Measurements from ENCODE around the gene EVL.

The EVL gene

DNA sequence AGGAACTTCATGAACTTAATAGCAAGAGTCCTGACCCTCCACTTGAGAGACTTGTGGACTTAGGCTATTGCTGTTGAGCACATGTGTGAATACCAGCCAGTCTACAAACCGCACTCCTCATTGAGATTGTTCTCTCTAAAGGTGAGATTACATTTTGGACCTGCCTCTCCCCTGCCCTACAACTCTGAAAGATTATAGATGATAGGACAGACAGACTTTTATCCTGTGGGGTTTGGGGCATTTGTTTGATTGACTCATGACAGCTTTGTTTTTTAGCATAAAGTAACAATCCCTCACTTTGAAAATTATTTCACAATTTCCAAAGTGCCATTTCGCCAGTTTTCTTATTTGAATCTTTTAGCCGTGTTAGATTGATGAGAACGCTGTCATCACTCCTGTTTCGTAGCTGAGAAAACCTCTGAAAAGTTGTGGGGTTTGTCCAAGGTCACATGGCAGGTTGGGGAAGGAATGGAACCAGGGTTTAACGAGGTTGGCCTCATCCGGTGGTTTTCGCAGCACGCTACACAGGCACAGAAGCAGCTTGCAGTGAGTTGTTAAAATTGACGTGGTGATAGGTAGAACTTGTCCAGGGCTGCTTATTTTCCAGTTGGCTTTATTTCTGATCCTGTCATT lies 836 bp downstream of the EVL start:
- DNase-seq = no peak

DNA sequence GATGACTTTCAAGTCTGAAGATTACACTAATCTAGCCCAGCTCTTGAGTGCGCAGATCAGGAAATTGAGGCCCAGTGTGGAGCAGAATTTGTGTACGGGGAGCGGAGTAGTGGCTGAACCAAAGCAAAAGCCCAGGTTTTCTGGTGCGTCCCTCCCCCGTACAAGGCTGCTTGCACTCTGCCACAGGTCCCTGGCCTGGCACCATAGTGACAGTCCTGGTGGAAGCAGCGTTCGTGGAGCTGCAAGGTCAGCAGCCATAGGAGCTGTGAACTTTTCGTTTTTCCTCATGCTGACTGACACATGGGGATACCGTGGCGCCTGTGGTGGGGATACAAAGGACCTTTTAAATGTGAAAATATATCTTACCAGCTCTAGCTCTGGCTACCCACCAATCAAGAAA lies 1.7 kb downstream of the EVL start:
- no peak for DNase-seq

DNA sequence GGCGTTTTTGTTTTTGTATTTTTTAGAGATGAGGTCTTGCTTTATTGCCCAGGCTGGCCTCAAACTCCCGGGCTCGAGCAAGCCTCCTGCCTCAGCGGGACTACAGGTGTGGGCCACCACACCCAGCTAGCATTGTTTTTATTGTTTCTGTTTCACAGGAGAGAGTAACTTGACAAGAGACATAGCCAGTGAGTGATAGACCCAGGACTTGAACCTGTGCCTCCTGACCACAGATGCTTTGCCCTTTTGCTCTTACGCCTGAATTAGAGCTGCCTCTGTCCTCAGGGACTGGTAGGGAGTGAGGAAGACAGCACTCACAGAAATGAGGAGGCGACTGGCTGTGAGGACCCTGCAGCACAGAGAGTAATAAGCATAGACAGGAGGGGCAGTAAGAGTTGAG lies 2.3 kb downstream of the EVL start:
- DNase-seq = no peak

DNA sequence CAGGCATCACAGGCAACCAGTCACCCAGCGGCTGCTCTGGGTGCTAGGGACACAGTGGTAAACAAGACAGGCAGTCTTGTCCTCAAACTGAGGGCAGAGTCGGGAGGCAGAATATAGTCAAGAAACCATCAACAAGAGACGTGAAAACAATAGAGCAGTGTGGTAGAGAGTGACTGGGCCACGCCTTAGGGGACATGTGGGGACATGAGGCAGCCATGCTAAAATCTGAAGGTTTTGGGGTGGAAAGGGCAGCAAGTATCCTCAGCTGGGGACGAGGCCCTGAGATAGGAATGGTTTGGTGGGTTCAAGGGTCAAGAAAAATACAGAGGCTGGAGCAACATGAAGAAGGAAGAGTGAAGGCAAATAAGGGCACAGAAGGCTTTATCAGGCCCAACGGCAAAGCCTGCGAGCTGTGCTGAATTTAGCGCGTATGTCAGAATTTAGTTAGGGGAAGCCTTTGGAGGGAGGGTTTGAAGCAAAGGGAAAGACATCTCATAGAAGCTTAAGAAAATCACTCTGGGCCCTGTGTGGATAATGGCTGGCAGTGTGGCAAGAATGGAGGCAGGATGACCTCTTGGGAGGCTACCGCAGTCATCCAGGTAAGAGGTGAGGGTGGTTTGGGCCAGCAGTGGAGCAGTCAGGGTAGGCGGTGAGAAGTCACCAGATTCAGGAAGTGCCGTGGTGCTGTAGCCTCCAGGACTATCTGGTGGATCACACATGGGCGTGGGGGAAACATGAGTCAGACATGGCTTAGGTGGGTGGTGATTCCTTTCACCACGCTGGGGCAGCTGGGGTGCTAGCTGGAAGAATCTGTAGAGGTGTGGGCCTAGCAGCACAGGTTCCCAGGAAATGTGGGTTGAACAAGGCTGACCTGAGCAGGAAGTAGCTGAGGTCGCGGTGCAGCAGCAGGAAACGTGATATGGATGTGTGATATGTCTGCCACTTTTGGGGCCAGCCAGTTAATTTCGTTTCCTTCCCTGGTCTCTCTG lies 3.0 kb downstream of the EVL start:
- DNase-seq = peak in 21 of 56 donors; percentile 13 to 59 (median 34)

DNA sequence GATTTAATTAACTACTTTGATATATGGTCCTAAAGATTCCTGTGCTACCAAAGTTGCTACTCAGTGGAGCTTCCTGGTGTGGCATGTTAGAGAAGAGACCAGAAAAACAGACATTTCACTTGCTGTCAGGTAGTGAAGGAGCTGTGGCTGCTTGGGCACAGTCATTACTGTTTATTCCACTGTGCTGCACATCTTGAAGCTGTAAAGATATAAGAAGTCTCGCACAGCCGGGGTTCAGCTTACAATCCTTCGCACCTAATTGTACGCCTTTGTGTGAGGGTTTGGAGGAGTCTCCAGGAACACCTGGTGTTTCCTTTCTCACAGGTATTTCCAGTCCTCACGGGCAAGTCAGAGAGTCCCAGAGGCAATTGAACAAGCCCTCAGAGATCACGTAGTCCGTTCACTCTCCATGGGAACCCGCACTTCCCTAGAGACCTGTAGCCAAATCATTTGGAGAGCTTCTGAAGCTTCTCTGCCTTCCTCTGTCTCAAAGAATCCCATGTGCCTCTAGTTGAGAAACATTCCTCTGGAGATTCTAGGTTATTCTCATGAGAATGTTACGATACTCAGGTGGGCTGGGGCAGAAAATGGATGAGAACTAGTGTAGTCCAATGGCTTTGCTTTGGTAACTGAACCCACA lies 4.1 kb downstream of the EVL start:
- DNase-seq = no peak

DNA sequence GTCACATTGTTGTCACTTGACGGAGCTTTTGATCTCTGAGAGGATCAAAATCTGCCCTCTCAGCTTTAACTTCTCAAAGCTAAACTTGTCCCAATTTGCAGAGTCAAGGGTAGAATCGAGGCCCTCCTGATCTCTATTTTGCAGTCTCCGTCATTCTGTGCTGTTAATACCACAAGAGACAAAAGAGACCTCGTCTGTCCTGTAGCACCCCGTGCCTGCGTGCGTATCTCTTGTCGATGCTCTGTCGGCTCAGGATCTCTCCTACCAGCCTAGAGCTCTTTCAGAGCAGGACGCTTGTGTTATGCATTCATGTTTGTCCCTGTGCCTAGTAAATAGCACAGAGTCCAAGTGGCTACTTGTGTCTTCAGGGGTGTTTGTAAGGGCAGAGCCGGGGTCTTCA lies 5.1 kb downstream of the EVL start:
- DNase-seq = no peak

DNA sequence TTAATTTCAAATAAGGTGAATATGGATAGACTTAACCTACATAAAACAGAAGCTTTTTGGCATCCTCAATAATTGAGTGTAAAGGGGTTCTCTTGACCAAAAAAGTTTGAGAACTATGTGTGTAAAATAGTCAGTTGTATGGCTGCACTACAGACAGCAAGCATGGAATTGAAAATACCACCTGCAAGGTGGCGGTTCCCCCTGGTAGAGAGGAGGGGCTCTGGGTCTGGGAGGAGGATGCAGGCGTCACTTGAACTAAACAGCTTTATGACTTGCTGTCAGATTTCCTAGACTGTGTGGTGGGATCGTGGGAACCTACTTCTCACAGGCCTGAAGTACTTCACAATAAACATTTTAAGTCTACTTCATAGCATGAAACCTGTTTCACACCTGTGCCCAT lies 6.3 kb downstream of the EVL start:
- DNase-seq = no peak

DNA sequence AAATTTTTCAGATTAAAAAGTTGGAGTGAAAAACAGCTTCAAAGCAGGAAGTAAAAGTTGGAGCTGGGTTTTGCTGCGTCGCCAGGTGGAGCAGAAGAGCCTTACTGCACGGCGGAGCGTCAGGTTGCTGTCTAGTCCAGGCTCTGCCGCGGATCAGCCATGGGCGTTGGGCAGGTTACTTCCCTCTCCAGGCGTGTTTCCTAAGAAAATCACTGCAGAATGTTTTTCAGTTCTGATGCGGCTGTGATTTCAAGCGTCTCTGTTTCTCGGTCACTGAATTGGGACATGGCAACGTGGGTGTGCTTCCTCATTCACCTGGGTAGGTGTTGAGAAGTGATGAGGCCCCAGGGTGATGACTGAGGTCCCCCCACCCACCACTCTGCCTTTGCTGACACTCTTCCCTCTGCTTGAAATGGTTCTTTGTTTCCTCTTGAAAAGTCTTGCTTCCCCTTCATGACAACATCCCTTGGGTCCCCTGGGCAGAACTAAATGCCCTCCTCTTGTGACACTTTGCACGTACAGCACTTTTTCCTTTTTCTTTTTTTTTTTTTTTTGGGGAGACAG lies 7.6 kb downstream of the EVL start:
- DNase-seq = no peak

DNA sequence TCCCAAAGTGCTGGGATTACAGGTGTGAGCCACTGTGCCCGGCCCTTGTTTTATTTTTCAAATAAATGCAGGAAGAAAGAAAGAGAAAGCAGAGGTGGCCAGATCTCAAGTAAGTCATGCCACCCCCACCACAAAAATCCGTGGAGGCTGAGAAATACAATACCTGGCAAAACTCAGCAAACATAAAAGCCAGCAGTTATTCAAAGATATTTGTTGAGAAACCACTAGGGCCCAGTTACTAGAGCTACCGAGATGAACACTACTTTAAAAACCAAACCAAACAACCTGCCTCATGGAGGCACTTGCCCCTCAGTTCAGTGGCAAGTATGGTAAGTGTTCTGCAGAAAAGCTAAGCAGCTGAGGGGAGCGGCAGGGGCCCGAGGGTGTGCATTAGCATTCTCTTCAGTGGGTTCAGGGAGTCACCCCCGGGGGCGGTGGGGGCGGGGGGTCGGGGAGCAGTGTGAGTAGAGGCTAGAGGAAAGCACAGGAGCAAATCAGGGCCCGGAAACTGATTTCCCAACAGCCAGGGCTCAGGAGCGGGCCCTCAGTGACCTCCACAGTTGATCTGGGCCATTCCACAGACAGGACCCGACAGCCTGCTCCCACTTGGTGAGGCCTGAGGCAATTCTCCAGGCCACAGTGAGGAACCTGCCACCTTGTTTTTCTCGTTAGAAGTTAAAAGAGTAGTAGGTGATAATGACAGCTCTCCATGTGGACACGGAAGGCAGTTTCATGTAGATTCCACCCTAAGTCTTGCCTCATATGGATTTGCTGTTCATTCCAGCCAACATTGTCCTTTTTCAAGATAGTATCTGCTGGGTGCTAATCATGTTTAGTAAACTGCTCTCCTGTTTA lies 8.6 kb downstream of the EVL start:
- no peak for DNase-seq

DNA sequence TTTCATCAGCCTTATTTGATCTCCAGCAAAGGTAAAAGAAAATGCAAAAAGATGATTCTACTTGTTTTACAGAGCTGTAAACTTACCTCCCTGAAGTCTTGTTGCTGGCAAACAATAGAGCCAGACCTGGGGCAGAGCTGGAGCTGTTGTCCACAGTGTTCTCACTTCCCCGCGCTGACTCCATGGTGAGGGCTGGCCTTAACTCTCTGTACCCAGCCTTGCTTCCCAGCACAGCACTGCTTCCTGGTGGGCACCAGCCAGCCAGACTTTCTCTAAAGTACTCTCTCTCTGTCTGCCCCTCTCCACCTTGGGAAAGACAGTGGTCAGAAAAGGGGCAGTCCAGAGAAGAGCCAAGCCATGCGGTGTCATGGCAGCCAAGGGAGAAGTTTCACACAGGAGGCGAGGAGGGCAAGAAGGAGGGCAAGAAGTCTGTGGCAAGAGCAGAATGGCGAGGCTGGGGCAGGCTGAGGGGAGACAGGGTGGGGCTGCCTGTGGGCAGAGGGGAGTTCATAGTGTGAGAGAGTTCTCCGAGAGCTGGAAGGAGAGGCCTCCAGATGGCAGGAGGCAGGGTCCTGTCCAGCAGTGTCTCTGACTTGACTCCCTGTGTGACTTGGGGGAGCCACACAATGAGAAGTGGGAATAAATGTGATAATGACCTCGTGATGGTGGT lies 9.3 kb downstream of the EVL start:
- DNase-seq = no peak

DNA sequence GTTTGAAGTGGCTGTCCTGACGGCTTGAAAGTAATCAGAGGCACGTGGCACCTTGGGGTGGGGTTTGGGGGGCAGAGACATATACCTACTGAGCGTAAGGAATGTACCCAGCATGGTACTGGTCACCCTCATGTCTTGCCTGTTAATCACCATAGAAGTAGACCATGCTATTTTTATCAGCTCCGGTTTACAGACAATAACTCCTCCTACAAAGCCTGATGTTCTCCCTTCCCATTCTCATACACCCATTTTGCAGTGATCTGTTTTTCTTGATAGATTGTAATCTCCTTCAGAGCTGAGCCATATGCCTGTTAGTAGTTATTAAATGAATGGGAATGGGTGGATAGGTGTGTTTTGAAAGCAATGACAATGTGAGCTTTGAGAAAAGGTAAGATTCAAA lies 10.5 kb downstream of the EVL start:
- DNase-seq = no peak

DNA sequence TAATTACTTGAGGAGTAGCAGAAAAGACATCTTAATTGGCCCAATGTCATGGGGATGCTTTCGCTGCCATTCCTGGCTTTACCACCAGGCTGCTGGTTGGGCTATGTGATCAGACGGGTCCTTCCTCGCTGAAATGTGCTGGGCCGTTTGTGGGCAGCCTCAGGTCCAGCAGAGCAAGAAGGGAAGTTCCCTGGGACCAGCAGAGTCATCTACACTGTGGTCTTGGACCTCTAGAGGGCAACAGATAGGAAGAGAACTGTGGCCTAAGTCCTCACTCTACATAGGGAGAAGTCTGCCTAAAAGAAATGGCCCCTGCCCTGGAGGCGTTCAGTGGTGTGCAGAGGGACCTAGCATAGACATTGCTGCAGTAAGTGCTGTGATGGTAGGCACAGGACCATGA lies 10.9 kb downstream of the EVL start:
- peak in 2 of 56 donors; percentile 16 to 17 for DNase-seq

DNA sequence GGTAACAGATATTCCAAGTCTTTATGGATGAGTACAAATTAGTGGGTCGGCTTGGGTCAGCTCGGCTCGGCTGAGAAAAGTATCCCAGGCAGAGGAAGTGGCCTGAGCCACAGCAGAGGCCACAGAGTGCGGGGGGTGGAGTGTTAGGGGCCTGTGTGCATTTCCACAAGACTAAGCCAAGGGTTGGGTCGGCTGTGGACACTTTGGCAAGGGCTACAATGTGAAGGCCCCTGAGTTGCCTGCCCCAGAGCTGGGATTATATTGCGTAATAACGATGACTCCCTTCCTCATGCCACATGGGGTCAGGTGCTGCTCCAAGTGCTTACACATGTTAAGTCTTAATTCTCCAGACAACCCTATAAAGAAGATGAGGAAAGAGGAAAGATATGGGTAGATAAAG lies 11.4 kb downstream of the EVL start:
- no peak for DNase-seq

DNA sequence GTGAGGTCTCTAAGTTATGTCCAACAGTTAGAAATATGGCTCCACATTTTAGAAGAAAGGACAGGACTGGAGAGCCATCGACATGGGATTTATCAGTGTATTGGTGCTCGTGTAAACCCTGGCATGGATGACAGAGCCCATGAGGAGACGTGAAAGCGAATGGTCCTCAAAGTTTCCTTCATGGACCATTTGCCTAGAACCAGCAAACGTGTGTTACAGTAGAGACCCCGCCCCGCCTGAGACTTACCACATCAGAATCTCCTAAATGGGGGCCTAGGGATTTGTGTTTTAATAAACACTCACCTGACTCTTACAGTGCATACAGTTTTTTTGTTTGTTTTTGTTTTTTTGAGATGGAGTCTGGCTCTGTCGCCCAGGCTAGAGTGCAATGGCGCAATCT lies 12.2 kb downstream of the EVL start:
- no peak for DNase-seq

DNA sequence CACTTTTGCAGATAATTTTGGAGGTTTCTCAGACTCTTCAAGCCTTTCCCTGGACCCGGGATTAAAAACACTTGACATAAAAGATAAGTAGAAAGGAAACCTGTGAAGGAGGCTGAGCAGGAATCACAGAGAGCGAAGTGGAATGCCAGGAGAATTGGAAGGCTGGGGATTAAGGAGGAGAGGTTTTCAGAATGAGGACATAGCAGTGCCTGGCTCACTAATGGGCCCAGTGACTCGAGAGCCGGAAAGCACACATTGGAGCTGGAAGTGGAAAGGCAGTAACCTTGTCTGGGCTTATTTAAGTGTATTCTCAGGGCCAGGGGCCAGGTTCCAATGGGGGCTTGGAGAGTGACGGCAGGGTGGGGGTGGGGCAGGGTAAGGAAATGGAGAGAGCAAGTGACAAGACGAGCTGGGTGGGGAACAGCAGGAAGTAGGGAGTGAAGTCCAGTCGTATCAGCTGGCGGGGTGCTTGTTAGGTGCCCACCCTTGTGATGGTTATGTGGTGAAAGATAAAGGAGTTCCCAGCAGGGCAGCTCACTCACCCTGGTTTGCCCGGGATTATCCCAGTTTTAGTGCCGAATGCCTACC lies 13.1 kb downstream of the EVL start:
- DNase-seq = no peak

DNA sequence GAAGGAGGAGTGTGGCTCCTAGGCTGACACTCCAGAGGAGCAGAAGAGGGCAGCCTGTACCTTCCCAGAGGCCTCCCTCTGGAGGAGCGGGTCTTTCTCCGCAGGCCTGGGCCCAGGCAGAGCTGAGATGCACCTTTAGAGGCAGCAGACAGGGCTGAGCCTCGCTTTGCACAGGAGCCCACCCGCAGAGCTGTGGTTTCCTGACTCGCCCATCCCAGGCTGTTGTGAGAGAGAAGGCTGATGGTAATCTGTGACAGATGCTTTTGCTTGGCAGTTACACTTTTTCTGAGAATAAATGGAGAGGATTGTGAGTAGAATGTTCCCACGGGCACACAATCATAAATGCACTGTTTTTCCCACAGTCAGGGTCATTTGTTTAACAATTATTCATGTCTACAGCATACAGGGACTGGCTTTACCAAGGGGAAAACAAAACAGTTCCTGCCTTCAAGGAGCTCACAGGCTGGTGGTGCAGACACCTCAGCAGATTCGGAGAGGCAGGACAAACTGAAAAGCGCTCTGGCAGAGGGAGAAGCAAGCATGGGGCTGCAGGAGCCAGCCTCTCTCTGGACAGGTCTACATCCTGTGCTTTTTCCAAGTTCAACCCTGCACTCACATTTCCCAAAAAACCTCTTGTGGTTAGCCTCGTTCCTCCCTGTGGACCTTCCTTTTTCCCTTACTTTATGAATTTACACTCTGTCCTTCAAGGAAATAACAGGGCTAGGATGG lies 13.9 kb downstream of the EVL start:
- no peak for DNase-seq

DNA sequence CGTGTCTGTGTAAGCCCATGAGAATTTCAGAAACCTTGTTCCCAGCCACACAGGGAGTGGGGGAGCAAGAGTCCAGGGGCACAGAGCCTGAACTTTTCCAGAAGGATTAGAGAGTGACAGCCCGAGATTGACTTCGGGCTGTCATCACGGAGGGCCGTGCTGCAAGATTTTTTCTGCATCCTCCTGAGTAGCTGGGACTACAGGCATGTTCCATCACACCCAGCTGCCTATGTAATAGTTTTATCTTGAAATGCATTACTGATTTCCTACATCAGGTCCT lies 14.4 kb downstream of the EVL start:
- DNase-seq = no peak

DNA sequence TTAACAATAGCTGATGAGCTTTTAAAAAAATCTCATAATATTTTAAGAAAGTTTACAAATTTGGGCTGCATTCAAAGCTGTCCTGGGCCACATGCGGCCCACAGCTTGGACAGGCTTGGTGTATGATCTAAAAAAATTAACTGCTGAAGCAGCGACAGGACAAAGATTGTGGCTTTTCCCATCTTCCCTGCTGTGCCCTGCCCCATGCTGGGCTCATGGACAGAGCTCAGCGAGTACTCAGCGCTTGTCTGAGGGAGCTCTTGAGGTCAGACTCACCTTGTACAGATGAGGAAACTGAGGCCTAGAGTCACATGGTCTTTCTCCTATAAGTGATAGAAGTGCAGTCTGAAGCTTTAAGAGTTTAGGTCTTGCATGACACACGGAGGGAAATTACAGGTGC lies 15.0 kb downstream of the EVL start:
- no peak for DNase-seq

DNA sequence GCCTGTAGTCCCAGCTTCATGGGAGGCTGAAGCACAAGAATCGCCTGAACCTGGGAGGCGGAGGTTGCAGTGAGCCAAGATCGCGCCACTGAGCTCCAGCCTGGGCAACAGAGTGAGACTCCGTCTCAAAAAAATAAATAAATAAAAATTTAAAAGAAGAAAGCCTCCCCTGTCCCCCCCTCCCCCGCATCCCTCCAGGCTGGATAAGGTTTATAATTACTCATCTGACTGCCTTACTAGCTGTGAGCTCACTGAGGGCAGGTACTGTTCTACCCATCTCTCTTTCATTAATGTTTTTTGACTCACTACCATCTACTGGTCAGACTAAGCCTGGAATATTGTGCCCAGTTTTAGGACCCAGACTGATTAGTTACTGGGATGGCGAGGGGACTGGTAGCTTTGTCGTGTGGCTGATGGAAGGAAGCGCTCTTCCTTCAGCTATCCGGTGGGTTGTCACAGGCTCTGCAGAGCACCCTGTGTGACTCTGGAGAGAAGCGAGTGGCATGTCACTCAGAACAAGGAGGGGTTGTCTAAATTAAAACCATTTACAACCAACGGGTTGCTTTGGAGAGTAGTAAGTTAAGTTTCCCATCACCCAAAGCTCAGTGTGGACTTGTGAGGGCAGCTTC lies 16.9 kb downstream of the EVL start:
- no peak for DNase-seq

Measured in nucleus accumbens (tissue), 56 donors.